Endothelial cell (in vitro differentiated cells): ENCODE measurements around the gene MEN1. TPM values are rescaled to one million over a fixed set of nuclear protein-coding genes. Genes with fewer than 3 reads are reported as not detected.

Experiments
- DNase-seq: peaks from one replicate; pipeline ENCODE4 v3.0.0; 2021; ENCODE audit warnings: low spot score
- H3K27ac Mint-ChIP-seq: one replicate; pipeline ENCODE4 v1.8.0; 2021; ENCODE audit warnings: mixed read lengths, inconsistent platforms; ENCODE audit not compliant: unreplicated experiment
- H3K27me3 Mint-ChIP-seq: one replicate; pipeline ENCODE4 v1.8.0; 2021; ENCODE audit warnings: mild to moderate bottlenecking, moderate library complexity, mixed read lengths, inconsistent platforms; ENCODE audit not compliant: unreplicated experiment
- H3K36me3 Mint-ChIP-seq: one replicate; pipeline ENCODE4 v1.8.0; 2021; ENCODE audit warnings: mild to moderate bottlenecking, low read depth, mixed read lengths, inconsistent platforms; ENCODE audit not compliant: unreplicated experiment
- H3K4me1 Mint-ChIP-seq: one replicate; pipeline ENCODE4 v1.8.0; 2021; ENCODE audit warnings: mild to moderate bottlenecking, mixed read lengths, inconsistent platforms; ENCODE audit not compliant: unreplicated experiment
- H3K4me3 Mint-ChIP-seq: one replicate; pipeline ENCODE4 v1.8.0; 2021; ENCODE audit warnings: mild to moderate bottlenecking, mixed read lengths, inconsistent platforms; ENCODE audit not compliant: unreplicated experiment
- H3K9me3 Mint-ChIP-seq: one replicate; pipeline ENCODE4 v1.8.0; 2021; ENCODE audit warnings: mixed read lengths, inconsistent platforms; ENCODE audit not compliant: unreplicated experiment
- CTCF ChIP-seq: fragments of 200-600 bp; sonication (generic); IDR thresholded peaks from one replicate; pipeline ENCODE4 v1.5.0; 2021; ENCODE audit warnings: antibody characterized with exemption; ENCODE audit not compliant: unreplicated experiment
- total RNA-seq: library from RNA; stranded (reverse); fragmentation: NEBNext Ultra II Directional; extraction: Animal tissue kit (Norgen Biotek cat#: 25700); gene quantifications from one replicate; pipeline ENCODE4 v1.2.1, GENCODE V29; 2021; ENCODE audit not compliant: unreplicated experiment

Gene MEN1
- total RNA-seq, 1 donor from 2014 or later, result 56.3 TPM

- H3K36me3 Mint-ChIP-seq, result peaks cover 55% of the 10 kb centered on the region
- no peaks in the 10 kb centered on the region for H3K9me3 Mint-ChIP-seq
- peak overlapping the region; percentile 47 for H3K4me3 Mint-ChIP-seq
- peak overlapping the region; percentile 58 for H3K27ac Mint-ChIP-seq
- H3K4me1 Mint-ChIP-seq, result peaks cover 46% of the 10 kb centered on the region
- H3K27me3 Mint-ChIP-seq, result peaks cover 17% of the 10 kb centered on the region
- TF ChIP-seq CTCF, result no peak
- DNase-seq, result no peak
Measured at GRCh38 chr11:64763526-64764039, 46.8 kb downstream of the MEN1 start.

- H3K9me3 Mint-ChIP-seq, result no peaks in the 10 kb centered on the region
- no peak for TF ChIP-seq CTCF
- peaks cover 49% of the 10 kb centered on the region for H3K36me3 Mint-ChIP-seq
- no peak for DNase-seq
- H3K4me3 Mint-ChIP-seq, result peak overlapping the region; percentile 16
- H3K27ac Mint-ChIP-seq, result peak overlapping the region; percentile 72
- peaks cover 42% of the 10 kb centered on the region for H3K4me1 Mint-ChIP-seq
- H3K27me3 Mint-ChIP-seq, result peaks cover 12% of the 10 kb centered on the region
Measured at GRCh38 chr11:64762674-64763525, 47.5 kb downstream of the MEN1 start.

GRCh38 chr11:64762277-64762673, 48.1 kb downstream of the MEN1 start:
- TF ChIP-seq CTCF, result no peak
- no peaks in the 10 kb centered on the region for H3K9me3 Mint-ChIP-seq
- peaks cover 12% of the 10 kb centered on the region for H3K27me3 Mint-ChIP-seq
- H3K4me3 Mint-ChIP-seq, result peak overlapping the region; percentile 16
- peak overlapping the region; percentile 33 for H3K27ac Mint-ChIP-seq
- DNase-seq, result no peak
- peaks cover 43% of the 10 kb centered on the region for H3K36me3 Mint-ChIP-seq
- H3K4me1 Mint-ChIP-seq, result peaks cover 42% of the 10 kb centered on the region

- Mint-ChIP-seq H3K4me1 (peaks cover 42% of the 10 kb centered on the region), H3K4me3 (no peak overlapping the region)
- no peak for DNase-seq
Measured at GRCh38 chr11:64760759-64761420, 49.5 kb downstream of the MEN1 start.

More at GRCh38 chr11:64760759-64761420, 49.5 kb downstream of the MEN1 start:
- Mint-ChIP-seq H3K27ac (no peak overlapping the region), H3K27me3 (peaks cover 8% of the 10 kb centered on the region), H3K9me3 (no peaks in the 10 kb centered on the region), H3K36me3 (peaks cover 35% of the 10 kb centered on the region)
- no peak for TF ChIP-seq CTCF
